ENCODE measurements around the gene FAM135A.
A peak's percentile ranks its signal among the peaks of the same experiment; 100 is the strongest.

Gene FAM135A

DNA sequence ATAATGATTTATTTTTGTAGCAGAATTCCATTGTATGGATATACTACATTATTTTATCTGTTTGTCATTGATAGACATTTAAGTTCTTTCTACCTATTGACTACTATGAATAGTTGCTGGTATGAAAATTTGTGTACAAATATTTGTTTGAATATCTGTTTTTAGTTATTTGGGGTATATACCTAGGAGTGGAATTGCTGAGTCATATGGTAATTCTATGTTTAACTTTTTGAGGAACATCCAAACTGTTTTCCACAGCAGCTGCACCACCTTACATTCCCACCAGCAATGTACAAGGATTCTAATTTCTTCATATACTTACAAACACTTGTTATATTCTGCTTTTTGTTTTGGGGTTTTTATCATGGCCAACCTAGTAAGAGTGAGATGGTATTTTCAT lies 97.3 kb downstream of the FAM135A start:
- no peak for DNase-seq (ENCODE audit: low read depth)
- no peak overlapping the region for H3K4me3 ChIP-seq (ENCODE audit: low read depth, low read length)
- TF ChIP-seq MYC (IDR thresholded peaks at IDR 0.05; ENCODE audit: low read depth, low read length) (no peak), MAX (IDR thresholded peaks at IDR 0.05; ENCODE audit: low read depth, low read length) (no peak), POLR2A (IDR thresholded peaks at IDR 0.05; ENCODE audit: extremely low read depth, insufficient read length) (no peak)
- TF ChIP-seq, protein P1, sequence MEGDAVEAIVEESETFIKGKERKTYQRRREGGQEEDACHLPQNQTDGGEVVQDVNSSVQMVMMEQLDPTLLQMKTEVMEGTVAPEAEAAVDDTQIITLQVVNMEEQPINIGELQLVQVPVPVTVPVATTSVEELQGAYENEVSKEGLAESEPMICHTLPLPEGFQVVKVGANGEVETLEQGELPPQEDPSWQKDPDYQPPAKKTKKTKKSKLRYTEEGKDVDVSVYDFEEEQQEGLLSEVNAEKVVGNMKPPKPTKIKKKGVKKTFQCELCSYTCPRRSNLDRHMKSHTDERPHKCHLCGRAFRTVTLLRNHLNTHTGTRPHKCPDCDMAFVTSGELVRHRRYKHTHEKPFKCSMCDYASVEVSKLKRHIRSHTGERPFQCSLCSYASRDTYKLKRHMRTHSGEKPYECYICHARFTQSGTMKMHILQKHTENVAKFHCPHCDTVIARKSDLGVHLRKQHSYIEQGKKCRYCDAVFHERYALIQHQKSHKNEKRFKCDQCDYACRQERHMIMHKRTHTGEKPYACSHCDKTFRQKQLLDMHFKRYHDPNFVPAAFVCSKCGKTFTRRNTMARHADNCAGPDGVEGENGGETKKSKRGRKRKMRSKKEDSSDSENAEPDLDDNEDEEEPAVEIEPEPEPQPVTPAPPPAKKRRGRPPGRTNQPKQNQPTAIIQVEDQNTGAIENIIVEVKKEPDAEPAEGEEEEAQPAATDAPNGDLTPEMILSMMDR (IDR thresholded peaks at IDR 0.05; ENCODE audit: low read depth, low read length), result no peak

DNA sequence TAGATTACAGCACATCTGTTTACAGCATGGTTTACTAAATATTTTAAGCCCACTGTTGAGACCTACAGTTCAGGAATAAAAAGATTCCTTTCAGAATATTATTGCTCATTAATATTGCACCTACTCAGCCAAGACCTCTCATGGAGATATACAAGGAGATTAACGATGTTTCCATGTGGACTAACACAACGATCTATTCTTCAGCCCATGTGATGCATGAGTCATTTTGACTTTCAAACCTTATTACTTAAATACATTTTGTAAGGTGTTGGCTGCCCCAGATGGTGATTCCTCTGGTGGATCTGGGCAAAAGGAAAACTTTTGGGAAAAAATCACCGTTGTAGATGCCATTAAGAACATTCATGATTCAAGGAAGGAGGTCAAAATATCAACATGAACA lies 105.4 kb downstream of the FAM135A start:
- no peak overlapping the region for H3K4me3 ChIP-seq (ENCODE audit: low read depth, low read length)
- TF ChIP-seq POLR2A (IDR thresholded peaks at IDR 0.05; ENCODE audit: extremely low read depth, insufficient read length), result no peak
- TF ChIP-seq MYC (IDR thresholded peaks at IDR 0.05; ENCODE audit: low read depth, low read length), result no peak
- no peak for DNase-seq (ENCODE audit: low read depth)

- TF ChIP-seq POLR2A (IDR thresholded peaks at IDR 0.05; ENCODE audit: extremely low read depth, insufficient read length), result no peak
- TF ChIP-seq, protein P1 (IDR thresholded peaks at IDR 0.05; ENCODE audit: low read depth, low read length), result peak; percentile 37
- no peak overlapping the region for H3K4me3 ChIP-seq (ENCODE audit: low read depth, low read length)
- DNase-seq (ENCODE audit: low read depth), result peak; percentile 38
These were observed 107.3 kb downstream of the FAM135A start for GRCh38 chr6:70520575-70520974.

DNA sequence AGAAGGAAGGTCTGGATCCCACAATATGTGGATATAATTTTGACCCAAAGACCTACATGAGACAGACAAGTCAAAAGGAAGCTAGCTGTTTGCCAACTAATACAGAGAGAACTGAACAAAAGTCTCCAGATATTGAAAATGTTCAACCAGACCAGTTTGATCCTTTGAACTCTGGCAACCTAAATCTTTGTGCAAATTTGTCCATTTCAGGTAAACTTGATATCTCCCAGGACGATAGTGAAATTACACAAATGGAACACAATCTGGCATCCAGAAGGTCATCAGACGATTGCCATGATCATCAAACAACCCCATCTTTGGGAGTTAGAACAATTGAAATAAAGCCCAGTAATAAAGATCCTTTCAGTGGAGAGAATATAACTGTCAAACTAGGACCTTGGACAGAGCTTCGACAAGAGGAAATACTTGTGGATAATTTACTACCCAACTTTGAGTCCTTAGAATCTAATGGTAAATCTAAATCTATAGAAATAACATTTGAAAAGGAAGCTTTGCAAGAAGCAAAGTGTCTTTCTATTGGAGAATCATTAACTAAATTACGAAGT lies 111.5 kb downstream of the FAM135A start:
- TF ChIP-seq POLR2A (IDR thresholded peaks at IDR 0.05; ENCODE audit: extremely low read depth, insufficient read length), result no peak
- TF ChIP-seq, protein P1 (IDR thresholded peaks at IDR 0.05; ENCODE audit: low read depth, low read length), result no peak
- TF ChIP-seq MAX (IDR thresholded peaks at IDR 0.05; ENCODE audit: low read depth, low read length), result no peak
- TF ChIP-seq MYC (IDR thresholded peaks at IDR 0.05; ENCODE audit: low read depth, low read length), result no peak
- H3K4me3 ChIP-seq (ENCODE audit: low read depth, low read length), result no peak overlapping the region
- DNase-seq (ENCODE audit: low read depth), result no peak

GRCh38 chr6:70527071-70527737 lies 113.9 kb downstream of the FAM135A start:
- H3K4me3 ChIP-seq (ENCODE audit: low read depth, low read length), result no peak overlapping the region
- DNase-seq (ENCODE audit: low read depth), result no peak
- no peak for TF ChIP-seq MYC (IDR thresholded peaks at IDR 0.05; ENCODE audit: low read depth, low read length)
- TF ChIP-seq, protein P1 (IDR thresholded peaks at IDR 0.05; ENCODE audit: low read depth, low read length), result no peak
- no peak for TF ChIP-seq MAX (IDR thresholded peaks at IDR 0.05; ENCODE audit: low read depth, low read length)
- TF ChIP-seq POLR2A (IDR thresholded peaks at IDR 0.05; ENCODE audit: extremely low read depth, insufficient read length), result no peak

- DNase-seq (ENCODE audit: low read depth), result no peak
These were observed 116.7 kb downstream of the FAM135A start for GRCh38 chr6:70530023-70530422.

More at GRCh38 chr6:70530023-70530422, 116.7 kb downstream of the FAM135A start:
- H3K4me3 ChIP-seq (ENCODE audit: low read depth, low read length), result no peak overlapping the region
- TF ChIP-seq POLR2A (IDR thresholded peaks at IDR 0.05; ENCODE audit: extremely low read depth, insufficient read length), result no peak
- no peak for TF ChIP-seq MAX (IDR thresholded peaks at IDR 0.05; ENCODE audit: low read depth, low read length)
- TF ChIP-seq, protein P1 (IDR thresholded peaks at IDR 0.05; ENCODE audit: low read depth, low read length), result no peak
- TF ChIP-seq MYC (IDR thresholded peaks at IDR 0.05; ENCODE audit: low read depth, low read length), result no peak

Measured in NB4 (cell line).